ENCODE measurements around the gene PSEN2.
"Not testable (repeated sequence)": the region's sequence is repeated elsewhere in the genome, so short reads cannot be mapped to it uniquely, and the experiment has no call there.

Gene PSEN2

GRCh38 chr1:226870401-226871279, at the start of gene PSEN2:
Gene PSEN2, plus strand, starts transcription at chr1:226870616. Its CDS starts 11,292 bp downstream, at chr1:226881908.
- DNase-seq: peak in 39 of 56 donors; percentile 4 to 74 (median 41)

GRCh38 chr1:226820941-226821718, 49.3 kb upstream of the PSEN2 start:
- DNase-seq: peak in 6 of 56 donors; percentile 10 to 65 (median 20)

- DNase-seq: no peak
Measured at GRCh38 chr1:226821719-226822085, 48.7 kb upstream of the PSEN2 start.

- DNase-seq: no peak
Measured at GRCh38 chr1:226823643-226824042, 46.8 kb upstream of the PSEN2 start.

- DNase-seq: peak in 41 of 56 donors; percentile 10 to 77 (median 47)
Measured at GRCh38 chr1:226825037-226825745, 45.2 kb upstream of the PSEN2 start.

GRCh38 chr1:226825746-226826100, 44.7 kb upstream of the PSEN2 start:
- no peak for DNase-seq

- DNase-seq: no peak
Measured at GRCh38 chr1:226826479-226827261, 43.7 kb upstream of the PSEN2 start.

GRCh38 chr1:226827458-226827857, 43.0 kb upstream of the PSEN2 start:
- DNase-seq: peak in 14 of 56 donors; percentile 8 to 36 (median 26)

- DNase-seq: peak; percentile 28 to 94 (median 82)
Measured at GRCh38 chr1:226827968-226828513, 42.4 kb upstream of the PSEN2 start.

- no peak for DNase-seq
Measured at GRCh38 chr1:226829105-226829504, 41.3 kb upstream of the PSEN2 start.

- DNase-seq: no peak
Measured at GRCh38 chr1:226831953-226832352, 38.5 kb upstream of the PSEN2 start.

GRCh38 chr1:226832613-226833012, 37.8 kb upstream of the PSEN2 start:
- no peak for DNase-seq

- not testable (repeated sequence) for DNase-seq
Measured at GRCh38 chr1:226834179-226834578, 36.2 kb upstream of the PSEN2 start.

GRCh38 chr1:226835396-226835795, 35.0 kb upstream of the PSEN2 start:
- not testable (repeated sequence) for DNase-seq

- DNase-seq: not testable (repeated sequence)
Measured at GRCh38 chr1:226837966-226838365, 32.5 kb upstream of the PSEN2 start.

- no peak for DNase-seq
Measured at GRCh38 chr1:226838456-226838855, 32.0 kb upstream of the PSEN2 start.

GRCh38 chr1:226845624-226846023, 24.8 kb upstream of the PSEN2 start:
- DNase-seq: no peak

- no peak for DNase-seq
Measured at GRCh38 chr1:226846786-226847185, 23.6 kb upstream of the PSEN2 start.

- not testable (repeated sequence) for DNase-seq
Measured at GRCh38 chr1:226854548-226854947, 15.9 kb upstream of the PSEN2 start.

- no peak for DNase-seq
Measured at GRCh38 chr1:226862890-226863289, 7.5 kb upstream of the PSEN2 start.

- no peak for DNase-seq
Measured at GRCh38 chr1:226863446-226863845, 7.0 kb upstream of the PSEN2 start.
